Glutamatergic neuron (in vitro differentiated cells): Measurements from ENCODE around the gene APOA4. TPM values are rescaled to one million over a fixed set of nuclear protein-coding genes. Genes with fewer than 3 reads are reported as not detected.

Source experiments
- DNase-seq: peaks from one replicate; pipeline ENCODE4 v3.0.0; 2022
- H3K27ac Mint-ChIP-seq: one replicate; pipeline ENCODE4 v1.8.0; 2020; ENCODE audit warnings: mild to moderate bottlenecking, mixed read lengths, inconsistent platforms; ENCODE audit not compliant: unreplicated experiment
- H3K27me3 Mint-ChIP-seq: one replicate; pipeline ENCODE4 v1.8.0; 2020; ENCODE audit warnings: mild to moderate bottlenecking, moderate library complexity, mixed read lengths, inconsistent platforms; ENCODE audit not compliant: unreplicated experiment
- H3K36me3 Mint-ChIP-seq: one replicate; pipeline ENCODE4 v1.8.0; 2020; ENCODE audit warnings: mild to moderate bottlenecking, mixed read lengths, inconsistent platforms; ENCODE audit not compliant: unreplicated experiment
- H3K4me1 Mint-ChIP-seq: one replicate; pipeline ENCODE4 v1.8.0; 2020; ENCODE audit warnings: mild to moderate bottlenecking, low read depth, mixed read lengths, inconsistent platforms; ENCODE audit not compliant: unreplicated experiment
- H3K4me3 Mint-ChIP-seq: one replicate; pipeline ENCODE4 v1.8.0; 2020; ENCODE audit warnings: mild to moderate bottlenecking, mixed read lengths, inconsistent platforms; ENCODE audit not compliant: unreplicated experiment
- H3K9me3 Mint-ChIP-seq: one replicate; pipeline ENCODE4 v1.8.0; 2020; ENCODE audit warnings: mild to moderate bottlenecking, moderate library complexity, mixed read lengths, inconsistent platforms; ENCODE audit not compliant: unreplicated experiment
- CTCF ChIP-seq: fragments of 200-600 bp; sonication (generic); IDR thresholded peaks from one replicate; pipeline ENCODE4 v1.5.0; 2021; ENCODE audit not compliant: partially characterized antibody, unreplicated experiment
- total RNA-seq: library from RNA; stranded (reverse); fragmentation: NEBNext Ultra II Directional; extraction: Animal tissue kit (Norgen Biotek cat#: 25700); gene quantifications from one replicate; pipeline ENCODE4 v1.2.1, GENCODE V29; 2021; ENCODE audit not compliant: unreplicated experiment

Gene APOA4
- total RNA-seq, 1 donor from 2014 or later: not detected

DNA sequence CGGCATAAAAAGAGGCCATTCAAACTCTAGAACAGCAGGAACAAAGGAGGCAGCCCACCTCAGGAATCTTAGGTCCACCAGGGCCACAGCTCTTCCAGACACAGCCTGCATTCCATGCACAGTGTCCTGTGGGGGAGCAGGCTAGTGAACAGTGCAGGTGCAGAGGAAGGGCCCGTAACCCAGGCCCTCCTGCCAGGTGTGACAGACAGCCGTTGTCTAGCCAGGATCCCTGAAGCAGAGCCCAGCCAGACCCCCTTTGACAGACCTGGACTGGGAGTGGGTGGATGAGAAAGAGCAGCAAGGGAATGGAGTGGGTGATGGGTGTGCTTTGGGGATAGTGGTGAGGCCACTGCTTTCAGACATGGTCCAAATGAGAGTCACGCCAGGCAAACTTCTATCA lies 34.1 kb downstream of the APOA4 start:
- Mint-ChIP-seq H3K27me3 (peaks cover 12% of the 10 kb centered on the region), H3K4me1 (peaks cover 10% of the 10 kb centered on the region), H3K9me3 (peaks cover 3% of the 10 kb centered on the region), H3K27ac (no peak overlapping the region), H3K36me3 (no peaks in the 10 kb centered on the region), H3K4me3 (peak overlapping the region; percentile 87)
- TF ChIP-seq CTCF: no peak
- no peak for DNase-seq

GRCh38 chr11:116788534-116788933 lies 34.6 kb downstream of the APOA4 start:
- Mint-ChIP-seq H3K27ac (peak overlapping the region; percentile 97), H3K36me3 (no peaks in the 10 kb centered on the region), H3K4me3 (peak overlapping the region; percentile 87), H3K9me3 (peaks cover 3% of the 10 kb centered on the region), H3K4me1 (peaks cover 10% of the 10 kb centered on the region), H3K27me3 (peaks cover 12% of the 10 kb centered on the region)
- no peak for DNase-seq
- no peak for TF ChIP-seq CTCF

DNA sequence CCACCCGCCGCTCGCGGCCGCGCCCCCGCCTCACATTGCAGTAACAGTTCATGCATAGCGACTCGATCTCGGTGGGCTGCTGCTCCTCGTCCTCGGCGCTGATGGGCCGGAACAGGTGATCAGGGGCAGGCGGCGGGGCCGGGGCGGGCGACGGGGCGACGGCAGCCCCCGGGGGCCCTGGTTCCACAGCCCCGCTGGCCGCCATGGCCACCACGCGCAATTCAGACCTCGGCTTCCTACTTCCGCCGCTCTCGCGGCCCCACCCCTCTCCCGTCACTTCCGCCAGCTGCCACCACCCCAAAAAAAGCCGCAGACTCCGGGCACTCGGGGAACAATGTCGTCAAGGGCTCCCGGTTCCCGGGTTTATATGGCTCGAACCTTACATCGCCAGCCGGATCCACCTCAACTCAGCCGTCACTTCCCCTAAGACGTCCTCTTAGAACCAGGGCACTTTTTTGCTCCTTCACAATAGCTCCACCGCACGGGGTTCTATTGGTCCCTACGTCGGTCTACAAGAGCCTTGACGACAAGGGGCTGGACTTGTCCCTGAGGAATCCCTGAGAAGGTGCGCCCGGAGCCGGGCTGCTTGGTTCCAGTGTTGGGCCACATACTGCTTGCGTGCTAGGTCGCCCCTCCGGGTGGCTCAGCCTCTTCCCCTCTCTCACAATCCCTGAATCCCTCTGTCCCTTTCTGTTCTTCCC lies 35.2 kb downstream of the APOA4 start, which contains the start of gene ZPR1:
ZPR1 (minus strand) TSS at position 238 of the 701 bp plus-strand sequence; CDS start at position 205, 33 bp downstream.
- Mint-ChIP-seq H3K4me3 (peak within 1 kb of the TSS; percentile 87), H3K27ac (peak within 1 kb of the TSS; percentile 97), H3K36me3 (no peaks in the 10 kb centered on the region), H3K4me1 (peaks cover 10% of the 10 kb centered on the region), H3K9me3 (peaks cover 3% of the 10 kb centered on the region), H3K27me3 (peaks cover 12% of the 10 kb centered on the region)
- peak; percentile 82 for DNase-seq
- no peak for TF ChIP-seq CTCF

DNA sequence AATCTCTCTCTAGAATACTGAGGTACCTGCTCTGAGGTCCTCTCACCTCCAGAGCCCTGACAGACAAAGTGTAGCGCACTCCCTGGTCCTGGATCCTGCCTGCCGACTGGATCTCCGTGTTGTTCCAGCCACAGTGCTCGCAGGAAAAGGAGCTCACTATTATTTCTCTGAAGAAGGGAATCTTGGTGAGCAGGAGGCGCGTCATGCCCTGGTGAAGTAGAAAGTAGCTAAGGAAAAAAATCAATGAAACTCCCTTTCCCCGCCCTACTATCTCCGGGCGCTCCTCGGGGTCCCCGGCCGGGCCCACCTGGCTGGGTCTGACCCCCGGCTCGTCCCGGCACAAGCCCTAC lies 35.7 kb downstream of the APOA4 start:
- Mint-ChIP-seq H3K36me3 (no peaks in the 10 kb centered on the region), H3K27ac (peak overlapping the region; percentile 65), H3K4me3 (peak overlapping the region; percentile 87), H3K27me3 (peaks cover 12% of the 10 kb centered on the region), H3K4me1 (peaks cover 10% of the 10 kb centered on the region), H3K9me3 (peaks cover 3% of the 10 kb centered on the region)
- DNase-seq: no peak
- TF ChIP-seq CTCF: no peak

DNA sequence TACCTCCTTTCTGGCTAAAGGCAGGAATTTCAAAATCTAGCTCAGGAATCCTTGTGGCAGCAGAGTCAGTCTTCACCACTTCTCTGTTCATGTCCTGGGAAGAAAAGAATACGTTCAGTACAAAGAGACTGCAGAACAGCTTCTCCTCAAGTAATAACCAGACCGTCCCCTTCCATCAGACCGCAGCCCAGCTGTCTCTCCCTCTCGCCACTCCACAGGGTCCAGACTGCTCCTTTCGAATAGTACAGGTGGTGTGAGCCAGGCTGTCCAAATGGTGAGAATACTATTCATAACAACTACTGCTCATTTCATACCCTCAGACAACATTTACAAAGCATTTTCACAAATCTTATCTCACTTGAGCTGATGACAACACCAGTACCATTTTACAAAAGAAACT lies 36.1 kb downstream of the APOA4 start:
- peak overlapping the region; percentile 87 for H3K4me3 Mint-ChIP-seq
- H3K27ac Mint-ChIP-seq: peak overlapping the region; percentile 65
- H3K36me3 Mint-ChIP-seq: no peaks in the 10 kb centered on the region
- peaks cover 12% of the 10 kb centered on the region for H3K27me3 Mint-ChIP-seq
- H3K9me3 Mint-ChIP-seq: peaks cover 3% of the 10 kb centered on the region
- peaks cover 10% of the 10 kb centered on the region for H3K4me1 Mint-ChIP-seq
- no peak for DNase-seq
- TF ChIP-seq CTCF: no peak
